Aortic smooth muscle cell (primary cell): ENCODE data around the gene TEX44. TPM values are rescaled to one million over a fixed set of nuclear protein-coding genes. Genes with fewer than 3 reads are reported as not detected.

Source experiments
- total RNA-seq: library from RNA; depleted of rRNA; stranded (reverse); fragments of >200 nt; gene quantifications from 2 replicates; pipeline ENCODE4 v1.2.3, GENCODE V29; 2014

The TEX44 gene
- not detected in 2 replicates for total RNA-seq

GRCh38 chr2:231592636-231593145 lies at the start of gene TEX44:
TEX44 (plus strand) TSS chr2:231592864; CDS start chr2:231592952, 88 bp downstream.

Other genes with a start within 250 kb of the TEX44 start
- gene B3GNT7, start 197.2 kb upstream of the TEX44 start, total RNA-seq: 0.25 and 0.26 TPM in 2 replicates
- 207 and 232 TPM in 2 replicates for gene NCL, start 128.4 kb upstream of the TEX44 start, total RNA-seq
- gene NMUR1, start 62.4 kb upstream of the TEX44 start, total RNA-seq: under 0.01 TPM in 1 of 2 replicates, not detected in the other
- 1,040 and 1,114 TPM in 2 replicates for gene PTMA, start 115.7 kb downstream of the TEX44 start, total RNA-seq
- 16.3 and 16.4 TPM in 2 replicates for gene PDE6D, start 188.4 kb downstream of the TEX44 start, total RNA-seq
- 12.8 and 15.2 TPM in 2 replicates for gene COPS7B, start 193.6 kb downstream of the TEX44 start, total RNA-seq